ENCODE measurements around the gene TXK.

TXK gene

DNA sequence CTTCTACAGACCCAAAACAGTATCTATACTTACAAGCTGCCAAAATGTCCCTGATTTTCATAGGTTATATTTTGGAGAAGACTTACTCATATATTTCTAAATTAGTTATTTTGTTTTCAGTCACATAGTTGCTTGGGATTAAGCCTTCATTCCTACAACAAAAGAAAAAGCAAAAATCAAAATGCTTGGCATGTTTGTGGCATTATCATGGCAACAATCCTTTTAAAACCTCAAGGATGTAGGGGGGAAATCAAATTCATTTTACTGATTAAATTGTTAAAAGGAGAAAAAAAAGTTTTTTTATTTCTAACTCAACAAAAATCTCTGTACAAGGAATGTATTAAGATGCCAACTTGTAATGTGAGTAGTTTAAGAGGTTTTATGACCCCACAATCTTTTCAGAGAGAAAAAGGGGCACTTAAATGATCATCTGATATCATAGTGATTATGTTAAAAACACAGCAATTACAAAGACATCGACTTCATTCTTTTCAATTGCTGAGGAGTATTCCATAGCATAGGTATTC is 23.5 kb downstream of the TXK start:
- Histone ChIP-seq H3K36me3 (ENCODE audit: low read depth) (no peaks in the 10 kb centered on the region), H3K4me1 (ENCODE audit: insufficient read depth, poor library complexity, severe bottlenecking) (no peaks in the 10 kb centered on the region), H3K4me3 (ENCODE audit: severe bottlenecking) (no peak overlapping the region), H3K27me3 (ENCODE audit: insufficient read depth, poor library complexity, severe bottlenecking) (no peaks in the 10 kb centered on the region), H3K9me3 (ENCODE audit: severe bottlenecking) (no peaks in the 10 kb centered on the region), H3K27ac (ENCODE audit: poor library complexity, severe bottlenecking) (no peak overlapping the region)
- DNase-seq (ENCODE audit: low spot score), result no peak
- TF ChIP-seq, protein P1, sequence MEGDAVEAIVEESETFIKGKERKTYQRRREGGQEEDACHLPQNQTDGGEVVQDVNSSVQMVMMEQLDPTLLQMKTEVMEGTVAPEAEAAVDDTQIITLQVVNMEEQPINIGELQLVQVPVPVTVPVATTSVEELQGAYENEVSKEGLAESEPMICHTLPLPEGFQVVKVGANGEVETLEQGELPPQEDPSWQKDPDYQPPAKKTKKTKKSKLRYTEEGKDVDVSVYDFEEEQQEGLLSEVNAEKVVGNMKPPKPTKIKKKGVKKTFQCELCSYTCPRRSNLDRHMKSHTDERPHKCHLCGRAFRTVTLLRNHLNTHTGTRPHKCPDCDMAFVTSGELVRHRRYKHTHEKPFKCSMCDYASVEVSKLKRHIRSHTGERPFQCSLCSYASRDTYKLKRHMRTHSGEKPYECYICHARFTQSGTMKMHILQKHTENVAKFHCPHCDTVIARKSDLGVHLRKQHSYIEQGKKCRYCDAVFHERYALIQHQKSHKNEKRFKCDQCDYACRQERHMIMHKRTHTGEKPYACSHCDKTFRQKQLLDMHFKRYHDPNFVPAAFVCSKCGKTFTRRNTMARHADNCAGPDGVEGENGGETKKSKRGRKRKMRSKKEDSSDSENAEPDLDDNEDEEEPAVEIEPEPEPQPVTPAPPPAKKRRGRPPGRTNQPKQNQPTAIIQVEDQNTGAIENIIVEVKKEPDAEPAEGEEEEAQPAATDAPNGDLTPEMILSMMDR (IDR thresholded peaks at IDR 0.05; ENCODE audit: poor library complexity, severe bottlenecking), result no peak
- ATAC-seq (ENCODE audit: low read depth), result no peak

GRCh38 chr4:48109413-48110263 is 24.4 kb downstream of the TXK start:
- no peak for DNase-seq (ENCODE audit: low spot score)
- Histone ChIP-seq H3K9me3 (ENCODE audit: severe bottlenecking) (no peaks in the 10 kb centered on the region), H3K27me3 (ENCODE audit: insufficient read depth, poor library complexity, severe bottlenecking) (no peaks in the 10 kb centered on the region), H3K4me3 (ENCODE audit: severe bottlenecking) (no peak overlapping the region), H3K27ac (ENCODE audit: poor library complexity, severe bottlenecking) (no peak overlapping the region), H3K36me3 (ENCODE audit: low read depth) (no peaks in the 10 kb centered on the region), H3K4me1 (ENCODE audit: insufficient read depth, poor library complexity, severe bottlenecking) (no peaks in the 10 kb centered on the region)
- TF ChIP-seq, protein P1 (IDR thresholded peaks at IDR 0.05; ENCODE audit: poor library complexity, severe bottlenecking), result peak; percentile 90
- ATAC-seq (ENCODE audit: low read depth), result peak; percentile 77

DNA sequence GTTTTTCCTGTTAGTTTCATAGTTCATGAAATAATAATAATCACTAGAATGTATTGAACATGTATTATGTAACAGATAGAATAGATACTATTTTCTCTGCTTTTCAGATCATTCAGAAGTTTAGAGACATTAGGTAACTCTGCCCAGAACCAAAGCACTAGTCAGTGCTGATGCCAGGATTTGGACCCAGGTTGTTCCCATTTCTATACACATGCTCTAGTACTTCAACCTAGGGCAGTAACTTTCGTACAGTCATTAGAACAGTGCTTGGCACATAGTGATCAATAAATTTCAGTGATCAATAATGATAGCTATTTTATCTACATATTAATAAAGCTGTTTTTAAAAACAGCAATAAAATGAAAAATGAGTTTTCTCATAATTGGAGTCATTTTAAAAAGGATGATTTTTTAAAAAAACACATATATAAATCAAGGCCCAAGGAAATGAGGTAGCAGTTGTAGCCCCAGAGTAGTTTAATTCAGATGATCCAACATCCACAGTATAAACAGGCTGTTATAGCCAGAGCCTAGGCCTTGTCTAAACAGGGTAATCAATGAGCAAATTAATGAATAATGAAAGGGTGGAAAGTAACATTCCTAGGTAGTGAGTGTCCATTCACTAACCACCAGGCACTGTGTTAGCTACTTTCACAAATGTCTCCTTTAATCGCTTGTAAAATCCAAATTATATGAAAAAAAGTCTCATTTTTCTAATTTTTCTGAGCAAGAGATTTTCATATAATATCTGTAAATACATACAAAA is 25.6 kb downstream of the TXK start:
- H3K27ac ChIP-seq (ENCODE audit: poor library complexity, severe bottlenecking), result no peak overlapping the region
- DNase-seq (ENCODE audit: low spot score), result no peak
- TF ChIP-seq, protein P1 (IDR thresholded peaks at IDR 0.05; ENCODE audit: poor library complexity, severe bottlenecking), result no peak
- no peak for ATAC-seq (ENCODE audit: low read depth)
- H3K27me3 ChIP-seq (ENCODE audit: insufficient read depth, poor library complexity, severe bottlenecking), result no peaks in the 10 kb centered on the region
- no peaks in the 10 kb centered on the region for H3K9me3 ChIP-seq (ENCODE audit: severe bottlenecking)
- H3K4me1 ChIP-seq (ENCODE audit: insufficient read depth, poor library complexity, severe bottlenecking), result no peaks in the 10 kb centered on the region
- H3K4me3 ChIP-seq (ENCODE audit: severe bottlenecking), result no peak overlapping the region
- no peaks in the 10 kb centered on the region for H3K36me3 ChIP-seq (ENCODE audit: low read depth)

DNA sequence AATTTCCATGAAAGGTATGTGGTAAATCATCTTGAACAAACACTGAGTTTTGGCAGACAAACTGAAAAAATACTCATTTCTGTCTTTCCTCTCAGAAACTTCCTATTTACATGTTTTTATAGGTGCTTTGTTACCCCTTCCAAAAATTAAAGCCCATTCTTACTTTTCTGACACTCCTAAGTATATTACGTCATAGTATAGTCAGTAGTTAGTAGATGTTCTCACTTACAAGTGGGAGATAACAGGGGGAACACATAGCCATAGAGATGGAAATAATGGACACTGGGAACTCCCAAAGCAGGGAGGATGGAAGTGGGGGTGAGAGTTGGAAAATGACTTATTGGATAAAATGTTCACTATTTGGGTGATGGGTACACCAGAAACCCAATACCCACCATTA is 28.8 kb downstream of the TXK start:
- Histone ChIP-seq H3K27me3 (ENCODE audit: insufficient read depth, poor library complexity, severe bottlenecking) (no peaks in the 10 kb centered on the region), H3K27ac (ENCODE audit: poor library complexity, severe bottlenecking) (no peak overlapping the region), H3K4me3 (ENCODE audit: severe bottlenecking) (no peak overlapping the region), H3K36me3 (ENCODE audit: low read depth) (no peaks in the 10 kb centered on the region), H3K4me1 (ENCODE audit: insufficient read depth, poor library complexity, severe bottlenecking) (no peaks in the 10 kb centered on the region), H3K9me3 (ENCODE audit: severe bottlenecking) (peaks cover 2% of the 10 kb centered on the region)
- TF ChIP-seq, protein P1 (IDR thresholded peaks at IDR 0.05; ENCODE audit: poor library complexity, severe bottlenecking), result no peak
- DNase-seq (ENCODE audit: low spot score) (no peak), ATAC-seq (ENCODE audit: low read depth) (no peak)

All from RWPE2 (cell line).